Activated naive CD8-positive, alpha-beta T cell treated with anti-CD3 and anti-CD28 coated beads, Interleukin-2, amount 50 U/mL, for 24 hours (primary cell): Measurements from ENCODE around the gene MEG3.
A peak's percentile ranks its signal among the peaks of the same experiment; 100 is the strongest.

Experiments used
- ATAC-seq: fragments of 150-1000 bp; cut with Tn5 transposase; one replicate; pipeline ENCODE4 v1.10.0; 2021
- DNase-seq: peaks from one replicate; pipeline ENCODE4 v3.0.0; 2021
- H3K27ac Mint-ChIP-seq: one replicate; pipeline ENCODE4 v1.8.0; 2021; ENCODE audit warnings: mild to moderate bottlenecking, mixed read lengths
- H3K27me3 Mint-ChIP-seq: one replicate; pipeline ENCODE4 v1.8.0; 2021; ENCODE audit warnings: mixed read lengths
- H3K36me3 Mint-ChIP-seq: one replicate; pipeline ENCODE4 v1.8.0; 2021; ENCODE audit warnings: low read depth, mixed read lengths
- H3K4me1 Mint-ChIP-seq: one replicate; pipeline ENCODE4 v1.8.0; 2021; ENCODE audit warnings: mixed read lengths
- H3K4me3 Mint-ChIP-seq: one replicate; pipeline ENCODE4 v1.8.0; 2021; ENCODE audit warnings: mild to moderate bottlenecking, moderate library complexity, mixed read lengths
- H3K9me3 Mint-ChIP-seq: one replicate; pipeline ENCODE4 v1.8.0; 2021; ENCODE audit warnings: mixed read lengths

Gene MEG3

DNA sequence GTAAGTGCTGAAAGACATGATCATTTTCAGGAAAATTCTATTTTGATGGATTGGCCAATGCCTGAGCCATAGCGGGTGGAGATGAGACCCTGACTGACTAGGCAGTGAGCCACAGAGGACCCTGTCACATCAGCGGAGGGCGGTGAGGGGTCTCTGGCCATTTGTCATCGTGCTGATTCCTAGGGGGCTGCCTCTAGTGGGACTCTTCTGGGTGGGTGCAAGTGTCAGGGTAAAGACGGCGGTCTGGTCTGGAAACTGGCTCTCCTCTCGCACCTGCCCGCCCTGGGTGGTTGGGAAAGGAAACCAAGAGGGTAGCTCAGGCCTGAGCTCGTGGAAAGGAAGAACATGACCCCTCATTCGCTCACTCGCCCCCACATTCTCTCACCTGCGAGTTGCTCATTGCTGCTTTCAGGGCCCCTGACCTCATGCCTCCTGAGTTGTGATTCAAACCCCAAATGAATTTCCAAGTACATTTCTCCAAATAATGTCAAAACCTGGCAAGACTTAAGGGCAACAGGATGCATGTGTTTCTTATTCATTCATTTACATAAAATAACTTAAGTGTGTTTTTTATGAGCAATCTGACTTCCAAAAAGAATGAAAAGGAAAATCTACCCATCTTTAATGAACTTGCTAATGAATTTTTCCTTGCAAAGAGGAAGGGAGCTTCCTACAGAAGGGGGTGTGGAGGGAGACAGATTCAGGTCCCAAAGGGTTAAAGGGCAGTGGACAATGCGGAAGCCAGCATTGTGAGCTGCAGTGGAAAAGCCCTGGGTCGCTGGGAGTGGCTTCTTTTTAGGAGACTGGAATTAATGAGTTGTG is 12.8 kb downstream of the MEG3 start:
- no peak for DNase-seq
- ATAC-seq: no peak
- H3K9me3 Mint-ChIP-seq: no peaks in the 10 kb centered on the region
- no peak overlapping the region for H3K4me3 Mint-ChIP-seq
- no peaks in the 10 kb centered on the region for H3K27me3 Mint-ChIP-seq
- no peak overlapping the region for H3K27ac Mint-ChIP-seq
- H3K36me3 Mint-ChIP-seq: no peaks in the 10 kb centered on the region
- peaks cover 3% of the 10 kb centered on the region for H3K4me1 Mint-ChIP-seq

DNA sequence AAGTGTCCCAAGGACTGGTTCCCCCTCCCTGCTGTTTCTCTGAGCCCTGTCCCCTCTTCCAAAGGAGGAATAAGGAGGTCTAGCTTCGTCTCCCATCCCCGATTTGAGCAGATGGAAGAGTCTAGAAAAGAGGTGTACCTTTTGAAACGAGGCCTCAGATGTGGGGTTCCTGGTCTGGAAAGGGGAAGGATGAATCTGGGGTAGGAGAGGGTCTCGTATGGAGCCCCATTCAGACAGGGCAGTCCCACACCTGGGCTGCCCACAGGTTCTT is 13.3 kb downstream of the MEG3 start:
- Mint-ChIP-seq H3K27me3 (no peaks in the 10 kb centered on the region), H3K27ac (no peak overlapping the region)

DNA sequence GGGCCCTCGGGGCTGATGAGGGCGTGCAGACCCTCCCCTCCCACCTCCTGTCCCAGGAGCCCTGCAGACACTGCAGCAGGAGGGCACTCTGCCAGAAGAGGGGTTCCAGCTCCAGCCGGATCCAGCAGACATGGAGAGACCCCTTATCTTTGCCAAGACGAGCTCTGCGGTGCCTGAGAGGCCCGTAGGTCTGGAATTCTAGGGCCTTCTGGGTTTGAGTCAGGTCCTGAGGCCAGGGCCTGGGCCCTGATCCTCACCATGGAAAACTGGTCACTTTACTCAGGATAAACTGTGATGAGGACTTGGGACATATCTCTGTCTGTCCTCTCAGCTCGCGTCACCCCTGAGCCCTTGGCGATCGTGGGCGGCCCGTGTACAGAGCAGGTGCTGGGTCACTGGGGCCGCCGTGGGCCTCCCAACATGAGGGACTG is 13.8 kb downstream of the MEG3 start:
- Mint-ChIP-seq H3K36me3 (no peaks in the 10 kb centered on the region), H3K27ac (no peak overlapping the region), H3K27me3 (no peaks in the 10 kb centered on the region)

More for the DNA sequence above, 13.3 kb downstream of the MEG3 start:
- no peaks in the 10 kb centered on the region for H3K9me3 Mint-ChIP-seq
- no peaks in the 10 kb centered on the region for H3K36me3 Mint-ChIP-seq
- H3K4me1 Mint-ChIP-seq: peaks cover 5% of the 10 kb centered on the region
- DNase-seq (no peak), ATAC-seq (no peak)
- no peak overlapping the region for H3K4me3 Mint-ChIP-seq

DNA sequence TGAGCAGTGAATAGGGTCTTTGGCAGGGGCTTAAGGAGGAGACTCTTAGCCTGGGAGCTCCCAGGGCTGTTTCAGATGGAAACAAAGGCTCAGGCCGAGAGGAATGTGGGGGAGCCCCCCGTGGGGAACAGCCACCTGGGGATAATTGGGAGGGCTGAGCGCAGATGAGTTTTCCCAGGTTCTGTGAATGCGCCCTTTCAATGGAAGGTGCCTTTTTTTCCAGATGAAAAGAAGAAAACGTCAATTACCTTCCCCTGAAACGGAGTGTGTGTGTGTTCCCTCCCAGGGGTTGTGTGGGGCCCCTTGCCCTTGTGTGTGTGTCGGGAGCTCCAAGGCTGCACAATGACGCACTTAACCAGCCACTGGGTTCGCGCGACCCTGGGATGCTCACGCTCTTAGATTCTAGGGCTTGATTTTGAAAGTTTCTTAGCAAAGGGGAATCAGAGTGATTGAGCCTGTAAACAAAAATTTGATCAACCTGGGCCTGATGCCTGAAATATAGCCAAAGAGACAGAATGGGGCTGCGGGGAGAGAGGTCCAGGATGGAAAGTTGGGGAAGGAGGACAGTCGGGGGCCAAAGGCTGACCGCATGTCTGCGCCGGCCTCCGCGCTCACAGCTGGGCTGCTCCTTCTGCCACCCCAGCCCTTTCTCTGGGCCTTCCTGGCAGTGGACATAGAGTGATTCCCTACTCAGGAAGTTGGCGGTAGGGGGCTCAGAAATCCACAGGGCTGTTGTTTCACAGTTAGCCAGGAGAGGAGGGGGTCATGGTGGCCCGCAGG is 14.6 kb downstream of the MEG3 start:
- Mint-ChIP-seq H3K9me3 (no peaks in the 10 kb centered on the region), H3K36me3 (no peaks in the 10 kb centered on the region), H3K4me3 (no peak overlapping the region), H3K27me3 (no peaks in the 10 kb centered on the region), H3K27ac (no peak overlapping the region), H3K4me1 (peaks cover 7% of the 10 kb centered on the region)
- no peak for DNase-seq
- no peak for ATAC-seq

More for the DNA sequence above, 13.8 kb downstream of the MEG3 start:
- peaks cover 7% of the 10 kb centered on the region for H3K4me1 Mint-ChIP-seq
- no peak overlapping the region for H3K4me3 Mint-ChIP-seq
- DNase-seq (no peak), ATAC-seq (no peak)
- no peaks in the 10 kb centered on the region for H3K9me3 Mint-ChIP-seq

DNA sequence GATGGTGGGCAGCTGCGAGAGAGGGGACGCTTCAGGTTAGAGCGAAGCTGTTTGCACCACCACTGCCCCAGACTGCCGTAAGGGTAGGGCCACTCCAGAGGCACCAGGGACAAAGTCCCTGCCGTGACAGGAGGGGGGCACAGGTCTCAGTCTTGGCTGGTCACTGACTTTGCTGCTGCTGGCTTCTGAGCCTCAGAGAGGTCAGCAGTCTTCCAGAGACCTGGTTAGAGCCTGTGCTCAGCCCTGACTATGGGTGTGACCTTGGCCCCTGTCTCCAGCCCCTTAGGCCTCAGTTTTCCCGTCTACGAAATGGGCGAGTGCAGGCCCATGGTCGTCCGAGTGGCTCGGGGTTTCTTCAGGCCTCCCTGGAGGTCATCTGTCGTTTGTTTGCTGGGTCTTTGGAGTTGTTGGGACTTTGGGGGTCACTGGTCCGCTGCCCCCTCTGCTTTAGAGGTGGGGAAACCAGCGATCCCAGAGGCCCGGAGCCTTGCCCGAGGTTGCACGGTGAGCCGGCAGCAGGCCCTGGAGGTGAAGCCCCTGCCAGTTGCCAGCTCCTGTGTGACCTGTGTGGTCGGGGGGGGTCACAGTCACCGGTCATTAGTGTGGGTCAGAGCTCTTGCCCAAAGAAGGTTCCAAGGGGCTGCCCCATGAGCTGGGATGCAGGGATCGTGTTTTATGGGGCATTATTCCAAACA is 15.3 kb downstream of the MEG3 start:
- DNase-seq: no peak
- Mint-ChIP-seq H3K9me3 (no peaks in the 10 kb centered on the region), H3K27ac (no peak overlapping the region), H3K27me3 (no peaks in the 10 kb centered on the region), H3K36me3 (no peaks in the 10 kb centered on the region), H3K4me1 (peaks cover 7% of the 10 kb centered on the region), H3K4me3 (no peak overlapping the region)
- no peak for ATAC-seq

DNA sequence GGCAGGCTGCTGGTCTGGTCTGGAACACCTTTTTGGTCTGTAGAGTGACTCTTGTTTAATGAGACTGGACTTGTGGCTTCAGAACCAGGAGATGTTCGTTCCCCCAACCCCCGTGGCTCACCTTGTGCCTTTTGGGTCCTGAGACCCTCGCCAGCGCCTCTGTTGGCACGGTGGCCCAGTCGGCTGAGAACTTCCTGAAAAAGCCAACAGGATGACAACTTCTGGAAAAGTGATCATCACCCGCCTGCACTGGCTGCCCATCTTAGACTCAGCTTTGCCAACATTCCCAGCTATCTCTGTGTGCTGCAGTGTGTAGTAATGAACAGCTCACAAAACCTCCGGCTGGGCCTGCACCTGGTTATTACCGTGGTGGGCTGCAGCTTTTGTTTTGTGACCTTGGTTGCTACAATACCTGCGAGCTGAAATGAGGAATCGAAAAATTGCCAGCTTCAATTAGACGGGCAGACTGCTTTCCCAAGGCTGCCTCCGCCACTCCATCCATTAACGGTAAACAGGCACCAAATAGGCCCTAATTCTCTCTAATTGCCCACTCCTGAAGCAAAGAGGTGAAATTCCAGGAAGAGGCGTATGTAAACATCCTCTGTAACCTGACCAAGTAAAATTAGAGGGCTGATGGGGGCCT is 16.0 kb downstream of the MEG3 start:
- no peaks in the 10 kb centered on the region for H3K27me3 Mint-ChIP-seq
- H3K36me3 Mint-ChIP-seq: no peaks in the 10 kb centered on the region
- no peaks in the 10 kb centered on the region for H3K9me3 Mint-ChIP-seq
- DNase-seq (no peak), ATAC-seq (no peak)
- peaks cover 7% of the 10 kb centered on the region for H3K4me1 Mint-ChIP-seq
- no peak overlapping the region for H3K27ac Mint-ChIP-seq
- H3K4me3 Mint-ChIP-seq: no peak overlapping the region

DNA sequence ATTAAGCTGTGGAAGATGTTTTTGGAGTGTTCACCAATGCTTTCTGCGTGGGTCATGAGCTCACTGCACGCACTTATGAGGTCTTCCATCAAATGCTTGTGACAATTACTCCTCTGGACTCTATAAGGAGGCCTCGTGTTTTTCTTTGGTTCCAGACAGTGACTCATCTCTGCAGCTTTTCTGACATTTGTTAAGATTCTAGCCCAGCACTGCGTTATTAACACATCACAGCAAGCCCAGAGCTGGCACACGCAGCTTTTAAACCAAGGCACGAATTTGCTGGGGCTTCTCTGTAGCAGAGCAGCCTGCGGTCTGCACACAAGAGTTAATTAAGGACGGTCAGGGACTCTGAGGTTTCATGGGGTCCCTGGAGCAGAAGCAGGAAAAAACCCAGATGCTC is 16.9 kb downstream of the MEG3 start:
- ATAC-seq (no peak), DNase-seq (no peak)
- Mint-ChIP-seq H3K4me1 (peaks cover 7% of the 10 kb centered on the region), H3K4me3 (no peak overlapping the region), H3K27me3 (no peaks in the 10 kb centered on the region), H3K27ac (no peak overlapping the region), H3K9me3 (no peaks in the 10 kb centered on the region), H3K36me3 (no peaks in the 10 kb centered on the region)

DNA sequence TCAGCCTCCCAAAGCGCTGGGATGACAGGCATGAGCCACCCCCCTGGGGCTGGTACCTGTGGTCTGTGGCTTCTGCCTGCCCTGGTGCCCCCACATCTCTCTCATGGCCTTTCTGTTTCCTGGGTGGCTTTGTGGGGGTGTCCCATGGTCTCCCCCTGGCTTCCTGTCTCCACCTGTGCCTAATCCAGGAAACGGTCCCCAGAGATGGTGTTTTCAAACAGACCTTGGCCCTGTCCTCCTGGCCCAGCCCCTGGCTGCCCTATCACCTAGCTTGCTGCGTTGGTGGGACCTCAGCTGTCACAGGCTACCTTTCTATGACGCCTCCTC is 18.1 kb downstream of the MEG3 start:
- Mint-ChIP-seq H3K4me3 (no peak overlapping the region), H3K9me3 (no peaks in the 10 kb centered on the region), H3K27ac (no peak overlapping the region), H3K27me3 (no peaks in the 10 kb centered on the region), H3K36me3 (no peaks in the 10 kb centered on the region), H3K4me1 (peaks cover 7% of the 10 kb centered on the region)
- DNase-seq: peak; percentile 23
- peak; percentile 58 for ATAC-seq

DNA sequence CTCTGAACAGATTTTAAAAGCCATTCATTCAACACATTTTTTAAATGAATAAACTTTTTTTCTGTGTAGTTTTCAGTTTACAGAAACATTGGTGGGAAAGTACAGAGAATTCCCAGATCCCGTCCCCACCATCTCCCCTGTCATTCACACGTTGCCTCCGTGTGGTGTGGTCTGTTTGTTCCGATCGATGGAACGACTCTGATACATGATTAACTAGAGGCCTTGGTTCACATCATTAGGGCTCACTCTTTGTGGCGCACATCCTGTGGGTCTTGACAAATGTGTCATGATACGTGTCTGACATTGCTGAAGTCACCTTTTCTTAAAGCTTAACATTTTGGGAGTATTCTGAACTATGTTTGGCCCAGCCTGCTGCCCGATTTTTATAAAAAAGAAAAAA is 18.5 kb downstream of the MEG3 start:
- no peaks in the 10 kb centered on the region for H3K36me3 Mint-ChIP-seq
- H3K4me3 Mint-ChIP-seq: no peak overlapping the region
- no peak for DNase-seq
- H3K27me3 Mint-ChIP-seq: no peaks in the 10 kb centered on the region
- H3K27ac Mint-ChIP-seq: no peak overlapping the region
- H3K9me3 Mint-ChIP-seq: no peaks in the 10 kb centered on the region
- no peak for ATAC-seq
- H3K4me1 Mint-ChIP-seq: peaks cover 7% of the 10 kb centered on the region

DNA sequence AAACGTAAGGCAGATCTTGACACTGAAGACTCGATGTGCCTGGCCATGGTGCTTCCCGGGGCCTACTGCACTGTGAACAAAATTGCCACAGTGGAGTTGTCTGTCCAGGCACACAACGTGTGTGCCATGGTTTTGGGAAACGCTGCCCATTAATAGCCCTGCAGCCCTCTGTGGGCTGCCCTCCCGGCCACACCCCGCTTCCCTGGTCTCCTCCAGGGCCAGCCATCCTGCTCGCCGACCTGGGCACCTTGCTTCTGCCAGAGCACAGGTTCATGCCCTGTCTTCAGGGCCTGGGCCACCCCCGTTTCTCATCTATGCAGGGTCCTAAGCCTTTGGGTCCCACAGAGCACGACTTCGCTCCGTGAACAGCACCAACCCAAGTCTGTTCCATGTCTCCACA is 18.9 kb downstream of the MEG3 start:
- Mint-ChIP-seq H3K27ac (no peak overlapping the region), H3K4me3 (no peak overlapping the region), H3K36me3 (no peaks in the 10 kb centered on the region), H3K4me1 (peaks cover 7% of the 10 kb centered on the region), H3K27me3 (no peaks in the 10 kb centered on the region), H3K9me3 (no peaks in the 10 kb centered on the region)
- no peak for DNase-seq
- ATAC-seq: no peak

DNA sequence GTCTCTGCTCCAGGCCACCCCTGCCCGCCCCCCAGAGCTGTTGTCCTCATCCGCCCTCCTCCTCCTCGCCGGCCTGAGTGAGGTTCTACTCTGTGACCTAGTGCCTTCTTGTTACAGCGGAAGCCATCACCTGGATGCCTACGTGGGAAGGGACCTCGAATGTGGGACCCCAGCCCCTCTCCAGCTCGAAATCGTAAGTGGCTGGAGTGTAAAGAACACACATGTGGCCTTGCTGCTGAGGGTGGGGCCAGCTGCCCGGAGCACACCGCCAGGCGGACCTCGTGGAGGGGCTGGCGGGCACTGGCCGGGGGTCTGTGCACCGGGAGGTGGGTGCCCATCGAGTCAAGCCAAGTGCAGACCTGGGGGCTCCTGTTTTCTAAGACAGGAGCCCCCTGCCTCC is 19.4 kb downstream of the MEG3 start:
- Mint-ChIP-seq H3K27ac (no peak overlapping the region), H3K9me3 (no peaks in the 10 kb centered on the region), H3K27me3 (no peaks in the 10 kb centered on the region), H3K4me1 (peaks cover 7% of the 10 kb centered on the region), H3K4me3 (no peak overlapping the region), H3K36me3 (no peaks in the 10 kb centered on the region)
- DNase-seq: no peak
- no peak for ATAC-seq

DNA sequence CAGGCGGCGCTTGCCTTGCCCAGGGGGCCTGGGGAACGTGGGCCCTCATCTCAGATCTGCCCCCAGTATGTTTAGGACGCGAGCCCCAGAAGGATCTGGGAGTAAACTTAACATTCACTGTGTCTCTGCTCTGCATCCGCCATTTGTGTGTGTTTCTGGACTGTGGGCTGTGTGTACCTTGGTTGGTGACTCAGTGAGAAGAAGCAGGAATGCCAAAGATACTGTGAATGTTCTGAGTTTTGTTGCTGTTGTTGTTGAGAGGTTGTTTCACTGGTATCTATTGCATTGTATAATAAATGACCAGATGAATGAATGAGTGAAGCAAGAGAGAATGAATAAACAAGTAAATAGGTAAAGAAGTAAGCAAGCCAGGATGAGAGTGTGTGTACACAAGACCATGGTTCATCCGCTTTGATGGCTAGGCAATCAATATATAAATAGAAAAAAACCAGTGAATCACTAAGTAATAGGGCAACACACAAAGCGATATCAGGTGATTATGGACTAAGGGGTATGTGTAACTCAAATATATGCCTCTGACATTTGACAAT is 20.5 kb downstream of the MEG3 start:
- ATAC-seq: no peak
- peaks cover 2% of the 10 kb centered on the region for H3K27me3 Mint-ChIP-seq
- no peak overlapping the region for H3K4me3 Mint-ChIP-seq
- no peaks in the 10 kb centered on the region for H3K9me3 Mint-ChIP-seq
- H3K36me3 Mint-ChIP-seq: no peaks in the 10 kb centered on the region
- no peak overlapping the region for H3K27ac Mint-ChIP-seq
- DNase-seq: no peak
- peaks cover 7% of the 10 kb centered on the region for H3K4me1 Mint-ChIP-seq

DNA sequence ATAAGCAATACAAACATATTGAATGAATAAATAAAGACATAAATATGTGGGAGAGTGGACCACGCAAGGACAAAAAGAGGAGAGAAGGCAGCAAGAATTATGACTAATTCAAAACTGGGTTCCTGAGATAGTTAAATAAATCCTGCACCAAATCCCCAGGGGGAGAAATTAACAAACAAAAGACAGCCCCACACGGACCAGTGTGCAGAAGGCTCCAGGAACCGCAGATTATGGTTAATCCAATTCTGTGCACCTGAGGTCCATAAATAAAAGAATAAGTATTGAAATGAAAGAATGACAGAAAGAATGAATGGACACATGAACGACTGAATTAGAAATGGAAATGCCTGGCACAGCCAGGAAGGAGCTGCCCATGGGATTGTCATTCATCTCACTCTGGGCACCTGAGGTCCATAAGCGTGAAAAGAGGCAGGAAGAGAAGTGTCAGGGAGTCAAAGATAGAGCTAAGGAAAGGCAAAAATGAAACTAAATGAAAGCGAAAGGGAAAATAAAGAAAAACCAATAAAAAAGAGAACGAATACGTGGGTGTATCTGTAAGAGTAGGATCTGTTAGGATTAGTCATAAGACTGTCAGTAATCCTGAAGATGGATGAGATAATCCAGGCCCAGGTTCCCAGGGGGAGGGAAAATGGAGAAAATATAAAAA is 23.3 kb downstream of the MEG3 start:
- peaks cover 2% of the 10 kb centered on the region for H3K27me3 Mint-ChIP-seq
- H3K9me3 Mint-ChIP-seq: no peaks in the 10 kb centered on the region
- DNase-seq: no peak
- peaks cover 2% of the 10 kb centered on the region for H3K4me1 Mint-ChIP-seq
- no peak overlapping the region for H3K27ac Mint-ChIP-seq
- H3K36me3 Mint-ChIP-seq: no peaks in the 10 kb centered on the region
- no peak overlapping the region for H3K4me3 Mint-ChIP-seq
- ATAC-seq: peak; percentile 29
